GM21619 (cell line): ENCODE data around the gene DIPK2B.

Experiments
- ATAC-seq: cut with Tn5 transposase; IDR thresholded peaks from one replicate; pipeline ENCODE4 v1.9.1; 2021; ENCODE audit not compliant: unreplicated experiment

The DIPK2B gene

GRCh38 chrX:45164021-45164621 lies 36.6 kb downstream of the DIPK2B start:
- no peak for ATAC-seq

DNA sequence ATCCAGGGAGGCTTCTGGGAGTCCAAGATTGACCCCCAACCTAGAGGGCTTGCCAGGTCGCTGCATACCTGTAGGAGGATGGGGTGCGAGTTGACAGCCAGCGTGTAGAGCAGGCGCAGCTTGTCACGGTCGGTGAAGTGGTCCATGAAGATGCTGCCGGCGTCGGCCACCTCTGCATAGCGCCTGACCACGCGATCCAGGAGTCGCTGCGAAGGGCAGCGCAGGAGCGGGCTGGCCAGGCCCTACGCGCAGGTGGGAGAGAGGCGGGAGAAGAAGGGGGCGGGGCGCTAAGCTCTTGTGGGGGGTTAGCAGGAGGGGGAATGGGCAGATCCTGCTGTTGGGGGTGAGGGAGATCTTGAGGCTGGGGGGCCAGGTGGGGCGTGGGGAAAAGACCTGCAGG lies 43.0 kb downstream of the DIPK2B start:
- ATAC-seq = no peak

DNA sequence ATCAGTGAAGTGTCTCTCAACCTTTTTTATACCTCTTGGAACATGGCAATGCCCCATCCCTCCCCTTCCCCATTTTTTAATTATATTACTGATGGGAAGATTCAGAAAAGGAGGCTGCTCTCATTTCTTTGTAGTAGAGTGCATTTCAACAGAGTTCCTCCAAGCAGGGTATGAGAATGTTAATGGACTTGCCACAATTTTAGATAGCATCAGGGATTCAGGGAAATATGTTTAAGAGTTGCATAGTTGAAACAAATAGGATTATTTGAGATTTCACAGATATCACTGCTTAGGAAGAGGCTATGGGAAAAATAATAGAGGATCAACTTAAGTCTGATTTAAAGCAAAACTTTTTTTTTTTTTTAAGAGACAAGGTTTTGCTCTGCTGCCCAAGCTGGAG lies 46.2 kb downstream of the DIPK2B start:
- no peak for ATAC-seq

DNA sequence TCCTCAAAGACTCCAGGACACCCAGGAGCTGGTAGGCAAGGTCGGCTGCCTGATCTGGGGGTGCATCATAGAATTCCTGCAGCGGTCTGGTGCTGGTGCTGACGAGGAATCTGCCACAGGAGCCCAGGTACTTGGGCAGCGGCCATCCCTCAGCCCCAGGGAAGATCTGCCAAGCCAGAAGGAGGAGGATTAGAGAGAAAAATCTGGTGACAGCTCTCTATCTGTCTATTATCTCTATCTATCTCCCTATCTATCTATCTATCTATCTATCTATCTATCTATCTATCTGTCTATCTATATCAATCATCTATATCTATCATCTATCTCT lies 46.7 kb downstream of the DIPK2B start:
- no peak for ATAC-seq
